GM18507 (cell line): ENCODE results near the gene DHRS1.
"Not testable (repeated sequence)": the region's sequence is repeated elsewhere in the genome, so short reads cannot be mapped to it uniquely, and the experiment has no call there.

ENCODE experiments used
- DNase-seq: peaks from one replicate; pipeline ENCODE4 v3.0.0; 2011; ENCODE audit warnings: low read depth; ENCODE audit not compliant: insufficient read length; ENCODE audit errors: extremely low spot score
- FAIRE-seq: peaks from 2 replicates; lab custom pipeline; 2011; peaks lifted over from hg19 to GRCh38; lab: Jason Lieb, UNC

DHRS1 gene

GRCh38 chr14:24255931-24256711 lies 43.5 kb downstream of the DHRS1 start:
- FAIRE-seq (no peak), DNase-seq (no peak)

GRCh38 chr14:24255438-24255837 lies 44.1 kb downstream of the DHRS1 start:
- no peak for FAIRE-seq
- DNase-seq: no peak

- FAIRE-seq (no peak), DNase-seq (no peak)
Measured at GRCh38 chr14:24254630-24255392, 44.8 kb downstream of the DHRS1 start.

GRCh38 chr14:24253936-24254335 lies 45.6 kb downstream of the DHRS1 start:
- DNase-seq: no peak
- FAIRE-seq: no peak

GRCh38 chr14:24252289-24253124 lies 47.1 kb downstream of the DHRS1 start:
- FAIRE-seq (no peak), DNase-seq (no peak)

- no peak for DNase-seq
- FAIRE-seq: no peak
Measured at GRCh38 chr14:24251880-24252288, 47.7 kb downstream of the DHRS1 start.

GRCh38 chr14:24250354-24250753 lies 49.2 kb downstream of the DHRS1 start:
- no peak for FAIRE-seq

GRCh38 chr14:24249230-24250021 lies 50.2 kb downstream of the DHRS1 start:
- FAIRE-seq: no peak
- no peak for DNase-seq

More at GRCh38 chr14:24250354-24250753, 49.2 kb downstream of the DHRS1 start:
- DNase-seq: no peak

- DNase-seq (no peak), FAIRE-seq (no peak)
Measured at GRCh38 chr14:24247422-24247821, 52.2 kb downstream of the DHRS1 start.

- FAIRE-seq: peak; percentile 84
Measured at GRCh38 chr14:24246765-24247212, 52.8 kb downstream of the DHRS1 start.

GRCh38 chr14:24245350-24245749 lies 54.2 kb downstream of the DHRS1 start:
- FAIRE-seq, DNase-seq: not testable (repeated sequence)

More at GRCh38 chr14:24246765-24247212, 52.8 kb downstream of the DHRS1 start:
- DNase-seq: peak; percentile 37

- DNase-seq (no peak), FAIRE-seq (peak; percentile 5)
Measured at GRCh38 chr14:24243336-24243836, 56.2 kb downstream of the DHRS1 start.

- FAIRE-seq (no peak), DNase-seq (peak; percentile 88)
Measured at GRCh38 chr14:24241829-24242443, 57.6 kb downstream of the DHRS1 start.
